Esophagus squamous epithelium (tissue), 5 donors: ENCODE results near the gene IGFBP4. TPM values are rescaled to one million over a fixed set of nuclear protein-coding genes. Genes with fewer than 3 reads are reported as not detected.
A peak's percentile ranks its signal among the peaks of the same experiment; 100 is the strongest.

Experiments used
- DNase-seq: peaks from one replicate; lab custom pipeline; 2025; lab: John Stamatoyannopoulos, UW
- H3K27ac ChIP-seq, 4 donors: fragments of 200-600 bp; sonication (generic); one replicate each; pipeline ENCODE4 v1.5.1; 2016 to 2019; ENCODE audit warnings: mild to moderate bottlenecking in 1 of 4
- H3K27me3 ChIP-seq, 4 donors: fragments of 200-600 bp; sonication (generic); 1 replicate in 3 of 4; 2 replicates in 1 of 4; pipeline versions ENCODE4 v1.5.1 to v1.6.0; 2017 to 2021; ENCODE audit warnings: antibody characterized with exemption in 1 of 4
- H3K36me3 ChIP-seq, 3 donors: fragments of 200-600 bp; sonication (generic); one replicate each; pipeline ENCODE4 v1.5.1; 2016 to 2019
- H3K4me1 ChIP-seq, 3 donors: fragments of 200-600 bp; sonication (generic); one replicate each; pipeline ENCODE4 v1.5.1; 2017 to 2019
- H3K4me3 ChIP-seq, 4 donors: fragments of 200-600 bp; sonication (generic); 1 replicate in 3 of 4; 2 replicates in 1 of 4; pipeline ENCODE4 v1.5.1; 2016 to 2019; ENCODE audit warnings: mild to moderate bottlenecking in 2 of 4, moderate library complexity in 1 of 4
- H3K9me3 ChIP-seq, 3 donors: fragments of 200-600 bp; sonication (generic); one replicate each; pipeline ENCODE4 v1.5.1; 2016 to 2019
- POLR2A ChIP-seq, 4 donors: fragments of 450-650 bp; IDR thresholded peaks; one replicate each; pipeline ENCODE4 v1.6.1; 2017; ENCODE audit warnings: antibody characterized with exemption in 4 of 4, mild to moderate bottlenecking in 4 of 4, moderate library complexity in 3 of 4
- WGBS, 2 donors: methylation state at CpG; one replicate each; pipeline ENCODE4 v1.1.5; 2018; 5-methylcytosine and 5-hydroxymethylcytosine counted together
- intact Hi-C: fragments of 100-400 bp; cut with DNase I; formaldehyde crosslinking; loops from one replicate; pipeline ENCODE4 v1.15.0; 2022
- total RNA-seq, 4 donors: library from RNA; depleted of rRNA; stranded (reverse); fragments of >200 nt; gene quantifications; one replicate each; pipeline ENCODE4 v1.1.0, GENCODE V29; 2016
- TF ChIP-seq, protein P1 (sequence below), 6 experiments: fragments of 450-650 bp in 4 of 6; fragments of 200-600 bp in 2 of 6; sonication (generic) in 2 of 6; IDR thresholded peaks; one replicate each; pipeline ENCODE4 v1.5.1; 2016 to 2019; ENCODE audit warnings: antibody characterized with exemption in 6 of 6, mild to moderate bottlenecking in 4 of 6, moderate library complexity in 4 of 6
- donor health status: DM: yes; HTN: yes; CAD: no.

IGFBP4 gene
- total RNA-seq, 4 donors from 2014 or later: 27.1 to 154 (median 73.0) TPM

DNA sequence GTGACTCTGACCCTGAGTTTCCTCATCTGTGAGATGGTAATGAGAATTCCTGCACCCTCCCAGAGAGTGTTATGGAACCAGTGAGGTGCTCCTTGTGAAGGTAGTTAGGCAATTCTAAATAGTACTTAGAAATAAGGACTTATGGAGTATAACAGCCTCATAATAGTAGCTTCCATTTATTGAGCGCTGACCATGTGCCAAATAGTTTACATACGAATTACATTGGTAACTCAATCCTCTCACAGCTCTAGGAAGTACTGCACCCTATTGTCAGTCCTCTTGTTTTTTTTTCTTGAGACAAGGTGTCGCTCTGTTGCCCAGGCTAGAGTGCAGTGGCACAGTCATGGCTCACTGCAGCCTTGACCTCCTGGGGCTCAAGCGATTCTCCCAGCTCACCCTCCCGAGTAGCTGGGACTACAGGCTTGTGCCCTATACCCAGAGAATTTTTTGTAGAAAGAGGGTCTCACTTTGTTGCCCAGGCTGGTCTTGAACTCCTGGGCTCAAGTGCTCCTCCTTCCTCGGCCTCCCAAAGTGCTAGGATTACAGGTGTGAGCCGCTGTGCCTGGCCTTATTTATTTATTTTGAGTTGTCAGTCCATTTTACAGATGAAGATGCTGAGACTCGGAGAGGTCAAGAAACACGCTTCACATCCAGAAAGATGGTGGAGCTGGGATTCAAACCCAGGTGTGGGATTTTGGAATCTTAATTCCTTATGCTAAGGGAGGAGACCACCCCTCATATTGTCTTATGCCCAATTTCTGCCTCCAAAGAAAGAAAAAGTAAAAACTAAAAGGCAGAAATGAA, 55.2 kb downstream of the IGFBP4 start:
- H3K36me3 ChIP-seq: peaks cover 0 to 28% (median 0%) of the 10 kb centered on the region in 3 donors
- no peak for TF ChIP-seq POLR2A (IDR thresholded peaks at IDR 0.05)
- TF ChIP-seq, protein P1, sequence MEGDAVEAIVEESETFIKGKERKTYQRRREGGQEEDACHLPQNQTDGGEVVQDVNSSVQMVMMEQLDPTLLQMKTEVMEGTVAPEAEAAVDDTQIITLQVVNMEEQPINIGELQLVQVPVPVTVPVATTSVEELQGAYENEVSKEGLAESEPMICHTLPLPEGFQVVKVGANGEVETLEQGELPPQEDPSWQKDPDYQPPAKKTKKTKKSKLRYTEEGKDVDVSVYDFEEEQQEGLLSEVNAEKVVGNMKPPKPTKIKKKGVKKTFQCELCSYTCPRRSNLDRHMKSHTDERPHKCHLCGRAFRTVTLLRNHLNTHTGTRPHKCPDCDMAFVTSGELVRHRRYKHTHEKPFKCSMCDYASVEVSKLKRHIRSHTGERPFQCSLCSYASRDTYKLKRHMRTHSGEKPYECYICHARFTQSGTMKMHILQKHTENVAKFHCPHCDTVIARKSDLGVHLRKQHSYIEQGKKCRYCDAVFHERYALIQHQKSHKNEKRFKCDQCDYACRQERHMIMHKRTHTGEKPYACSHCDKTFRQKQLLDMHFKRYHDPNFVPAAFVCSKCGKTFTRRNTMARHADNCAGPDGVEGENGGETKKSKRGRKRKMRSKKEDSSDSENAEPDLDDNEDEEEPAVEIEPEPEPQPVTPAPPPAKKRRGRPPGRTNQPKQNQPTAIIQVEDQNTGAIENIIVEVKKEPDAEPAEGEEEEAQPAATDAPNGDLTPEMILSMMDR (IDR thresholded peaks at IDR 0.05): no peak
- H3K27ac ChIP-seq: peak overlapping the region; percentile 90 to 92 (median 92)
- no peaks in the 10 kb centered on the region for H3K27me3 ChIP-seq
- 33 to 39% methylated on average over 7 to 9 of the region's 9 CpGs for WGBS, 2 donors
- no peak for DNase-seq
- H3K4me3 ChIP-seq: peak overlapping the region; percentile 12 to 67 (median 60)
- intact Hi-C loops: no loop called here
- H3K9me3 ChIP-seq: no peaks in the 10 kb centered on the region
- peaks cover 8 to 79% (median 19%) of the 10 kb centered on the region in 3 donors for H3K4me1 ChIP-seq

DNA sequence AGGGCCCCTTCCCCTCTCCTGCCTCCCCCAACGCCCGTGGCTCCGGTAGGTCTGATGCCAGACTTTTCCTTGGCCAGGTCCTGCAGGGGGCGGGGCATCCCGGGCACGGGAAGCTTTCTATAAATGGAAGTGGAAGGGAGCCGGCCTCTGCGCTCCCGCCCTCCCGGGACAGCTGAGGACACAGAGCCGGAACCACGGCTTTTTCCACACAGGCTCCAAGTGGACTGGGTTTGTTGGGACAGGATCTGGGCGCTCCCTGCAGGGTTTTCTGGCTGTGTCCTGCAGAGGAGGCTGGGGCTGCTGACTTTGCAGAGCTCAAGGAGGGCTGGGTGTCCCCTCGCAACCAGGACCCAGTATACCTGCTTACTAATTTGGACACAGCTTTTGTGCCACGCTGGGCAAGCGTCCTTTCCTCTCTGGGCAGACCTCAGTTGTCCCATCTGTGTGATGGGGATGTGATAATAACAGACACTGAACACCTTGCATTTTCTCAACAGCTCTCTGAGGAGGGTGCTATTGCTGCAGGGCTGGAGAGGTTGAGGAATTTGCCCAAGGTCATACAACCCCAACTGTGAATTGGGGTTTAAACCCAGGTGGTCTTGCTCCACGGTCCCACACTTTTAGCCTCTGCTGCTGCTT, 56.4 kb downstream of the IGFBP4 start:
- TF ChIP-seq, protein P1 (IDR thresholded peaks at IDR 0.05): peak in 2 of 6 experiments; percentile 12 to 20
- peak in 3 of 4 donors; percentile 11 to 77 (median 66) for TF ChIP-seq POLR2A (IDR thresholded peaks at IDR 0.05)
- 5 to 22% methylated on average over 7 to 11 of the region's 17 CpGs for whole genome bisulfite sequencing, 2 donors
- intact Hi-C loops: no loop called here
- H3K36me3 ChIP-seq: peaks cover 0 to 24% (median 0%) of the 10 kb centered on the region in 3 donors
- H3K4me1 ChIP-seq: peaks cover 3 to 67% (median 14%) of the 10 kb centered on the region in 3 donors
- peak overlapping the region; percentile 90 to 92 (median 92) for H3K27ac ChIP-seq
- peak overlapping the region; percentile 52 to 67 (median 60) for H3K4me3 ChIP-seq
- no peaks in the 10 kb centered on the region for H3K9me3 ChIP-seq
- DNase-seq: no peak
- no peaks in the 10 kb centered on the region for H3K27me3 ChIP-seq

- DNase-seq: no peak
These were observed 56.9 kb downstream of the IGFBP4 start for GRCh38 chr17:40500190-40500589.

GRCh38 chr17:40500709-40501108, 57.5 kb downstream of the IGFBP4 start:
- peaks cover 0 to 14% (median 0%) of the 10 kb centered on the region in 3 donors for H3K36me3 ChIP-seq
- no peaks in the 10 kb centered on the region for H3K9me3 ChIP-seq
- no peak for DNase-seq
- H3K4me3 ChIP-seq: peak overlapping the region; percentile 52 to 67 (median 60)
- peak overlapping the region; percentile 90 to 92 (median 92) for H3K27ac ChIP-seq
- peaks cover 3 to 57% (median 14%) of the 10 kb centered on the region in 3 donors for H3K4me1 ChIP-seq
- TF ChIP-seq POLR2A (IDR thresholded peaks at IDR 0.05): no peak
- TF ChIP-seq, protein P1 (IDR thresholded peaks at IDR 0.05): no peak
- H3K27me3 ChIP-seq: no peaks in the 10 kb centered on the region
- intact Hi-C loops: no loop called here
- 68 to 100% methylated on average over 1 to 4 of the region's 10 CpGs for WGBS, 2 donors

More at GRCh38 chr17:40500190-40500589, 56.9 kb downstream of the IGFBP4 start:
- WGBS, 2 donors: 47 to 62% methylated on average over 5 to 11 of the region's 11 CpGs
- intact Hi-C loops: no loop called here
- Histone ChIP-seq H3K27me3 (no peaks in the 10 kb centered on the region), H3K4me3 (peak overlapping the region; percentile 52 to 67 (median 60)), H3K36me3 (peaks cover 0 to 19% (median 0%) of the 10 kb centered on the region in 3 donors), H3K4me1 (peaks cover 3 to 62% (median 14%) of the 10 kb centered on the region in 3 donors), H3K27ac (peak overlapping the region; percentile 90 to 92 (median 92)), H3K9me3 (no peaks in the 10 kb centered on the region)
- no peak for TF ChIP-seq POLR2A (IDR thresholded peaks at IDR 0.05)
- TF ChIP-seq, protein P1 (IDR thresholded peaks at IDR 0.05): no peak
